ENCODE measurements around the gene PPIP5K2.
"Not testable (repeated sequence)": the region's sequence is repeated elsewhere in the genome, so short reads cannot be mapped to it uniquely, and the experiment has no call there.

The PPIP5K2 gene

DNA sequence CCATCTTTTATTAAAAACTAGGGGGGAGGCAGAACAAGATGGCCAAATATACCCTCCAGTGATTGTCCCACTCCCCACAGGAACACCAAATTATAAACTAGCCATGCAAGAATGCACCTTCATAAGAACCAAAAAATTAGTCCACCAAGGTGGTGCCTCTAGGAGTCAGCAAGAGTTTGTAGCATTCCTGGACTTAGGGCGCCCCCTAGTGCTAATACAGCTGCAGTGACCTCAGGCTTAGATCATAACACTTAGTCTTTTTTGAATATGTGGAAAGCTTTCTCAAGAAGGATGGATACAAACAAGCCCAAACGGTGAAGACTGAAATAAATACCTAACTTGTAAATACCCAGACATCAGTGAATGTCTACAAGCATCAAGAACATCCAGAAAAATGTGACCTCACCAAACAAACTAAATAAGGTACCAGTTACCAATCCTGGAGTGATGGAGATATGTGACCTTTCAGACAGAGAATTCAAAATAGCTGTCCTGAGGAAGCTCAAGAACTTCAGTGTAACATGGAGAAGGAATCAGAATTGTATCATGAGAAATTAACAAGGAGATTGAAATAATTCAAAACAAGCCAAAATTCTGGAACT lies 19.3 kb downstream of the PPIP5K2 start:
- Histone ChIP-seq H3K4me1 (ENCODE audit: control insufficient read depth in 1 of 2, insufficient read depth in 2 of 2, low read length in 2 of 2) (no peaks in the 10 kb centered on the region), H3K36me3 (ENCODE audit: control insufficient read depth in 1 of 2, insufficient read depth in 2 of 2, low read length in 2 of 2) (peaks cover 5 to 13% of the 10 kb centered on the region in 2 donors), H3K27me3 (ENCODE audit: control insufficient read depth in 1 of 2, insufficient read depth in 2 of 2, low read length in 2 of 2) (no peaks in the 10 kb centered on the region), H3K9me3 (ENCODE audit: control insufficient read depth in 1 of 2, low read length in 2 of 2) (no peaks in the 10 kb centered on the region), H3K4me3 (ENCODE audit: low read depth in 1 of 2, low read length in 2 of 2) (no peak overlapping the region), H3K9ac (ENCODE audit: low read depth in 1 of 2, low read length in 2 of 2) (no peak overlapping the region), H3K27ac (ENCODE audit: low read depth, low read length) (no peak overlapping the region)

DNA sequence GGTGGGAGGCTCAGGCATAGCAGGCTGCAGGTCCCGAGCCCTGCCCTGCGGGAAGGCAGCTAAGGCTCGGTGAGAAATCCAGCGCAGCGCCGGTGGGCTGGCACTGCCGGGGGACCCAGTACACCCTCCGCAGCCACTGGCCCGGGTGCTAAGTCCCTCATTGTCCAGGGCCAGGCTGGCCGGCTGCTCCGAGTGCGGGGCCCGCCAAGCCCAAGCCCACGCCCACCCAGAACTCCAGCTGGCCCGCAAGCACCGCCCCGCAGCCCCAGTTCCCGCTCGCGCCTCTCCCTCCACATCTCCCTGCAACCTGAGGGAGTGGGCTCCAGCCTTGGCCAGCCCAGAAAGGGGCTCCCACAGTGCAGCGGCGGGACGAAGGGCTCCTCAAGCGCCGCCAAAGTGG lies 22.0 kb downstream of the PPIP5K2 start:
- not testable (repeated sequence) for H3K27ac ChIP-seq (ENCODE audit: low read depth, low read length); H3K9me3 ChIP-seq (ENCODE audit: control insufficient read depth in 1 of 2, low read length in 2 of 2); H3K4me1 ChIP-seq (ENCODE audit: control insufficient read depth in 1 of 2, insufficient read depth in 2 of 2, low read length in 2 of 2); H3K9ac ChIP-seq (ENCODE audit: low read depth in 1 of 2, low read length in 2 of 2); H3K4me3 ChIP-seq (ENCODE audit: low read depth in 1 of 2, low read length in 2 of 2); H3K27me3 ChIP-seq (ENCODE audit: control insufficient read depth in 1 of 2, insufficient read depth in 2 of 2, low read length in 2 of 2); H3K36me3 ChIP-seq (ENCODE audit: control insufficient read depth in 1 of 2, insufficient read depth in 2 of 2, low read length in 2 of 2)

DNA sequence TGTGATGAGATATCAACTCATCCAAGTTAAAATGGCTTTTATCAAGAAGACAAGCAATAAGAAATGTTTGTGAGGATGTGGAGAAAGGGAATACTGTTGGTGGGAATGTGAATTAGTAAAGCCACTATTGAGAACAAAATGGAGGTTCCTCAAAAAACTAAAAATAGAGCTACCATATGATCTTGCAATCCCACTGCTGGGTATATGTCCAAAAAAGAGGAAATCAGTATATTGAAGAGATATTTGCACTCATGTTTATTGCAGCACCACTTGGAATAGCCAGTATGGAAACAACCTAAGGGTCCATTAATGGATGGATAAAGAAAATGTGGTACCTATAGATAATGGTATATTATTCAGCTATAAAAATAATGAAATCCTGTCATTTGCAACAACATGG lies 25.1 kb downstream of the PPIP5K2 start:
- Histone ChIP-seq H3K4me1 (ENCODE audit: control insufficient read depth in 1 of 2, insufficient read depth in 2 of 2, low read length in 2 of 2) (no peaks in the 10 kb centered on the region), H3K4me3 (ENCODE audit: low read depth in 1 of 2, low read length in 2 of 2) (no peak overlapping the region), H3K36me3 (ENCODE audit: control insufficient read depth in 1 of 2, insufficient read depth in 2 of 2, low read length in 2 of 2) (peaks cover 0 to 9% of the 10 kb centered on the region in 2 donors), H3K27me3 (ENCODE audit: control insufficient read depth in 1 of 2, insufficient read depth in 2 of 2, low read length in 2 of 2) (no peaks in the 10 kb centered on the region), H3K9ac (ENCODE audit: low read depth in 1 of 2, low read length in 2 of 2) (no peak overlapping the region), H3K27ac (ENCODE audit: low read depth, low read length) (no peak overlapping the region), H3K9me3 (ENCODE audit: control insufficient read depth in 1 of 2, low read length in 2 of 2) (no peaks in the 10 kb centered on the region)

DNA sequence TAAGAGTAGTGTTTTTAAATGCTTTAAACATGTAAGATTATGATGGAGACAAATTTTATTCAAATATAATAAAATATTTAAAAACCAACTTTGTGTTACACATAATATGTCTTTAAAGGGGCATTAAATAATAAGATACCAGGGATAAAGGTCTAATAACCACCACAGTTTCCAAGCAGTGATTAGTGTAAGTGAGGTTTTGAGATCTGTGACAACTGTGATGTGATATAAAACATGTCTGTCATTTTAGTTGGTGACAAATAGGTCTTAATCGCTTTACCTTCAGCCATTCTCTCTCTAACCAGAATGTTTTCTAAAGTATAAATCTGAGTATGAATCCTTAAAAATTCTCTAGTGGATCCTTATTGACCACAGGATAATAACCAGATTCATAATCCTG lies 28.1 kb downstream of the PPIP5K2 start:
- Histone ChIP-seq H3K27me3 (ENCODE audit: control insufficient read depth in 1 of 2, insufficient read depth in 2 of 2, low read length in 2 of 2) (no peaks in the 10 kb centered on the region), H3K27ac (ENCODE audit: low read depth, low read length) (no peak overlapping the region), H3K4me3 (ENCODE audit: low read depth in 1 of 2, low read length in 2 of 2) (no peak overlapping the region), H3K9ac (ENCODE audit: low read depth in 1 of 2, low read length in 2 of 2) (no peak overlapping the region), H3K9me3 (ENCODE audit: control insufficient read depth in 1 of 2, low read length in 2 of 2) (no peaks in the 10 kb centered on the region), H3K36me3 (ENCODE audit: control insufficient read depth in 1 of 2, insufficient read depth in 2 of 2, low read length in 2 of 2) (peaks cover 8 to 12% of the 10 kb centered on the region in 2 donors), H3K4me1 (ENCODE audit: control insufficient read depth in 1 of 2, insufficient read depth in 2 of 2, low read length in 2 of 2) (no peaks in the 10 kb centered on the region)

DNA sequence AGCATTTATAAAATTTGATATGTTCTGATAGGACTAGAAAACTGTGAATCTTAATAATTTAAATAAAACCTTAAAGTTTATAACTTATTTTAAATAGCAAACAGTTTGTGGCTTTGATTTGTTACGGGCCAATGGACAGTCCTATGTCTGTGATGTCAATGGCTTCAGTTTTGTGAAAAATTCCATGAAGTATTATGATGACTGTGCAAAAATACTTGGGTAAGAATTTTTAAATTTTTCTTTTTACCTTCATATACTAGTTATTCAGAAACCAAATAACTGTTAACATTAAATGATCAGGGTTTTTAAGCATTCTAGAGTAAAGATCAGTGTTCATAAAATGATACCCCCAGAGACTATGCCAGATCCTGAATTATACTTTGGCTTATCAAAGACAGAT lies 31.1 kb downstream of the PPIP5K2 start:
- H3K36me3 ChIP-seq (ENCODE audit: control insufficient read depth in 1 of 2, insufficient read depth in 2 of 2, low read length in 2 of 2) = peaks cover 8 to 12% of the 10 kb centered on the region in 2 donors
- no peak overlapping the region for H3K9ac ChIP-seq (ENCODE audit: low read depth in 1 of 2, low read length in 2 of 2)
- no peaks in the 10 kb centered on the region for H3K4me1 ChIP-seq (ENCODE audit: control insufficient read depth in 1 of 2, insufficient read depth in 2 of 2, low read length in 2 of 2)
- no peaks in the 10 kb centered on the region for H3K9me3 ChIP-seq (ENCODE audit: control insufficient read depth in 1 of 2, low read length in 2 of 2)
- H3K27ac ChIP-seq (ENCODE audit: low read depth, low read length) = no peak overlapping the region
- no peaks in the 10 kb centered on the region for H3K27me3 ChIP-seq (ENCODE audit: control insufficient read depth in 1 of 2, insufficient read depth in 2 of 2, low read length in 2 of 2)
- no peak overlapping the region for H3K4me3 ChIP-seq (ENCODE audit: low read depth in 1 of 2, low read length in 2 of 2)

DNA sequence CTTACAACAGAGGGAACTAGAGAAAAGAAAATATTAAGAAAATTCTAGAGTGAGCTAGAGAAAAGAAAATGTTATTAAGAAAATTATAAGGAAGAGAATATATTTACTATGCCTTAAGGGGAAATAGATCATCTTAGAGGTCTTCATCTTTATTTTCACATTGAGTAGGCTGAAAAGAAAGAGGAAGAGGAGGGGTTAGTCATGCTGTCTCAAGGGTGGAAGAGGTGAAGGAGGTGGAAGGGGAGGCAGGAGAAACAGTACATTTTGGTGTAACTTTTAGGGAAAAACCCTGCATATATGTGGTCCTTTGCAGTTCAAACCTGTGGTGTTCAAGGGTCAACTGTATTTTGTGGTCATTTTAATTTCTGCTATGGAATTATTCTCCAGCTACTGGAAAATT lies 46.6 kb downstream of the PPIP5K2 start:
- no peak overlapping the region for H3K27ac ChIP-seq (ENCODE audit: low read depth, low read length)
- H3K36me3 ChIP-seq (ENCODE audit: control insufficient read depth in 1 of 2, insufficient read depth in 2 of 2, low read length in 2 of 2) = peaks cover 0 to 14% of the 10 kb centered on the region in 2 donors
- H3K4me1 ChIP-seq (ENCODE audit: control insufficient read depth in 1 of 2, insufficient read depth in 2 of 2, low read length in 2 of 2) = no peaks in the 10 kb centered on the region
- no peaks in the 10 kb centered on the region for H3K9me3 ChIP-seq (ENCODE audit: control insufficient read depth in 1 of 2, low read length in 2 of 2)
- H3K9ac ChIP-seq (ENCODE audit: low read depth in 1 of 2, low read length in 2 of 2) = no peak overlapping the region
- no peak overlapping the region for H3K4me3 ChIP-seq (ENCODE audit: low read depth in 1 of 2, low read length in 2 of 2)
- no peaks in the 10 kb centered on the region for H3K27me3 ChIP-seq (ENCODE audit: control insufficient read depth in 1 of 2, insufficient read depth in 2 of 2, low read length in 2 of 2)

DNA sequence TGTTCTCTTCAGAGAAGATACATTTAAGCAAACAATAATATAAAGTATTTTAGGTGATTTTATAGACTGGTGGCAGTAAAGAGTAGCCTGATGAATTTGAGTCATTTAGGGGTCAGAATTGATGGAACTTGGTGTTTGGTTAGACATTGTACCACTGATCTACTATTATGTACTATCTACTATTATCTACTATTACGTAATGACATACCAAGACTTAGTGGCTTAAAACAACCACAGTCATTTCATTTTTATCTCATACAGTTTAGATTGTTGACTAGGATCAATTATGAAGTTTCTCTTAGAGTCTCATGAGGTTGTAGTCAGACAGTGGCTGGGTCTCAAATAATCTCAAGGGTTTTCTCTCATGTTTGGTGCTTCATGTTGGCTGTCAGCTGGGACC lies 54.0 kb downstream of the PPIP5K2 start:
- Histone ChIP-seq H3K9ac (ENCODE audit: low read depth in 1 of 2, low read length in 2 of 2) (no peak overlapping the region), H3K4me1 (ENCODE audit: control insufficient read depth in 1 of 2, insufficient read depth in 2 of 2, low read length in 2 of 2) (no peaks in the 10 kb centered on the region), H3K27ac (ENCODE audit: low read depth, low read length) (no peak overlapping the region), H3K27me3 (ENCODE audit: control insufficient read depth in 1 of 2, insufficient read depth in 2 of 2, low read length in 2 of 2) (no peaks in the 10 kb centered on the region), H3K36me3 (ENCODE audit: control insufficient read depth in 1 of 2, insufficient read depth in 2 of 2, low read length in 2 of 2) (peaks cover 14 to 15% of the 10 kb centered on the region in 2 donors), H3K9me3 (ENCODE audit: control insufficient read depth in 1 of 2, low read length in 2 of 2) (no peaks in the 10 kb centered on the region), H3K4me3 (ENCODE audit: low read depth in 1 of 2, low read length in 2 of 2) (no peak overlapping the region)

DNA sequence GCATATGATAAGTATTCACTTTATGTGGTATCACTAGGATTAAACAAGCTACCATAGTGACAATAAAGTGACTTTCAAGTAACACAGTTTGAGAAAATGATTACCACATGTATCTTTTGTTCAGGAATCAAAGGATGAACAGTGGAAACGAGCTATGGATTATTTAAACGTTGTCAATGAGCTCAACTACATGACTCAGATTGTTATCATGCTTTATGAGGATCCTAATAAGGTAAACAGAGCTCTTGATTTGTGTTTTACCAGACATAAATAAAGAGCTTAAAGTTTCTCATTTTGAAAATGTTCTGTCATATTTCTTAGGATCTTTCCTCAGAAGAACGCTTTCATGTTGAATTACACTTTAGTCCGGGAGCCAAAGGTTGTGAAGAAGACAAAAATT lies 57.4 kb downstream of the PPIP5K2 start:
- Histone ChIP-seq H3K9ac (ENCODE audit: low read depth in 1 of 2, low read length in 2 of 2) (no peak overlapping the region), H3K9me3 (ENCODE audit: control insufficient read depth in 1 of 2, low read length in 2 of 2) (no peaks in the 10 kb centered on the region), H3K27ac (ENCODE audit: low read depth, low read length) (no peak overlapping the region), H3K36me3 (ENCODE audit: control insufficient read depth in 1 of 2, insufficient read depth in 2 of 2, low read length in 2 of 2) (peaks cover 17 to 19% of the 10 kb centered on the region in 2 donors), H3K4me1 (ENCODE audit: control insufficient read depth in 1 of 2, insufficient read depth in 2 of 2, low read length in 2 of 2) (no peaks in the 10 kb centered on the region), H3K27me3 (ENCODE audit: control insufficient read depth in 1 of 2, insufficient read depth in 2 of 2, low read length in 2 of 2) (no peaks in the 10 kb centered on the region), H3K4me3 (ENCODE audit: low read depth in 1 of 2, low read length in 2 of 2) (no peak overlapping the region)

DNA sequence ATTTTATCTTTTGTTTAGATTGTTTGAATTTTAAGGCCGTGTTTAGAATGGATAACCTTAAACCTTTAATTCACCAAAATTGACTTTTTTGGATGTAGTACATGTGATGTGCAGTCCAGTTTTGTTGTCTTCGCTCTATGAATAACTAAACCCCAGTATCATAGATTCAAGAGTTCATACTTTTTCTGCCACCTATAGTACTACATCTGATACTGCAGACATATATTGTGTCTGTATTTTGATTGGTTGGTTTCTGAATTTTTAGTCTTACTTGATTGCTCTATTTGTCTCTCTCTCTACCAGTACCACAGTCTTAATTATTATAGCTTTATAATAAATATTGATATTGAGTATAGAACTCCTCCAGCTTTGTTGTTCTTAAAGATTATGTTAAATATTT lies 58.1 kb downstream of the PPIP5K2 start:
- Histone ChIP-seq H3K9ac (ENCODE audit: low read depth in 1 of 2, low read length in 2 of 2) (no peak overlapping the region), H3K27me3 (ENCODE audit: control insufficient read depth in 1 of 2, insufficient read depth in 2 of 2, low read length in 2 of 2) (no peaks in the 10 kb centered on the region), H3K9me3 (ENCODE audit: control insufficient read depth in 1 of 2, low read length in 2 of 2) (no peaks in the 10 kb centered on the region), H3K36me3 (ENCODE audit: control insufficient read depth in 1 of 2, insufficient read depth in 2 of 2, low read length in 2 of 2) (peaks cover 15 to 17% of the 10 kb centered on the region in 2 donors), H3K4me1 (ENCODE audit: control insufficient read depth in 1 of 2, insufficient read depth in 2 of 2, low read length in 2 of 2) (no peaks in the 10 kb centered on the region), H3K4me3 (ENCODE audit: low read depth in 1 of 2, low read length in 2 of 2) (no peak overlapping the region), H3K27ac (ENCODE audit: low read depth, low read length) (no peak overlapping the region)

DNA sequence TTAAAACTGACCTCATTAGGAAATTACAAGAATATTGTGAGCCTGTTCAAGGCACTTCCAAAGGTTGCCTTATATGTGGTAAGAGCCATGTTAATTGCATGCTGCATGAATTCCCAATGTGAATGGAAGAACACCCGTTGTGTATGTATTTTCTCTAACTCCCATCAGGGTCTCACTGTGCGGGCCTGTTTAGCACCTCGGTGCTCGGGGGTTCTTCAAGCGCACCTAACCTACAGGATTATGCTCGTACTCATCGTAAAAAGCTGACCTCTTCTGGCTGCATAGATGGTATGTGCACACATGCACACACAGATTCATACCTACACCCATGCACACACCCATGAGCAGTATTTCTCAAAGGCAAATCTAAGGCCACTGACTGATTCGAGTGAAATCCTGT lies 66.1 kb downstream of the PPIP5K2 start:
- Histone ChIP-seq H3K4me1 (ENCODE audit: control insufficient read depth in 1 of 2, insufficient read depth in 2 of 2, low read length in 2 of 2) (no peaks in the 10 kb centered on the region), H3K27ac (ENCODE audit: low read depth, low read length) (no peak overlapping the region), H3K9me3 (ENCODE audit: control insufficient read depth in 1 of 2, low read length in 2 of 2) (no peaks in the 10 kb centered on the region), H3K9ac (ENCODE audit: low read depth in 1 of 2, low read length in 2 of 2) (no peak overlapping the region), H3K36me3 (ENCODE audit: control insufficient read depth in 1 of 2, insufficient read depth in 2 of 2, low read length in 2 of 2) (peaks cover 22 to 33% of the 10 kb centered on the region in 2 donors), H3K4me3 (ENCODE audit: low read depth in 1 of 2, low read length in 2 of 2) (no peak overlapping the region), H3K27me3 (ENCODE audit: control insufficient read depth in 1 of 2, insufficient read depth in 2 of 2, low read length in 2 of 2) (no peaks in the 10 kb centered on the region)

DNA sequence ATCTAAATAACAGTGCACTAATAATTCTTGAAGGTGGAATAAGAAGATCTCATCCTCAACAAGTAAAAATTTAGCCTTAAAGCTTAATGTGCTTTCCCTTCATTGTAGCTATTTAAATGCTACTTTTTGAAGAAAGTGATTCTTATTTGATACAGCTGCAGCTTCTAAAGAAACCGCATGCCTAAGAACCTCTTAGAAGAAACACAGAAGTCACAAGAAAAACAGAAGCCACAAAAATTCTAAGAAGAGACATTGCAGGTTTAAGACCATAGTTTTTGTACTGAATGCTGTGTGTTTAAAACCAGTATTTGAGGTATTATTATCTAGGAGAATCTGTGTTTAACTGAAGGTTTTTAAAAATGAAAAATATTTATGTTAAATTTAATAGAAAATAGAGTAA lies 68.3 kb downstream of the PPIP5K2 start:
- Histone ChIP-seq H3K4me1 (ENCODE audit: control insufficient read depth in 1 of 2, insufficient read depth in 2 of 2, low read length in 2 of 2) (no peaks in the 10 kb centered on the region), H3K36me3 (ENCODE audit: control insufficient read depth in 1 of 2, insufficient read depth in 2 of 2, low read length in 2 of 2) (peaks cover 25 to 36% of the 10 kb centered on the region in 2 donors), H3K9ac (ENCODE audit: low read depth in 1 of 2, low read length in 2 of 2) (no peak overlapping the region), H3K27ac (ENCODE audit: low read depth, low read length) (no peak overlapping the region), H3K4me3 (ENCODE audit: low read depth in 1 of 2, low read length in 2 of 2) (no peak overlapping the region), H3K27me3 (ENCODE audit: control insufficient read depth in 1 of 2, insufficient read depth in 2 of 2, low read length in 2 of 2) (no peaks in the 10 kb centered on the region), H3K9me3 (ENCODE audit: control insufficient read depth in 1 of 2, low read length in 2 of 2) (no peaks in the 10 kb centered on the region)
